Measurements from ENCODE around the gene IL10. TPM values are rescaled to one million over a fixed set of nuclear protein-coding genes. Genes with fewer than 3 reads are reported as not detected.

Gene IL10
- total RNA-seq, 4 donors from 2014 or later = 0.34 to 2.3 (median 1.6) TPM

DNA sequence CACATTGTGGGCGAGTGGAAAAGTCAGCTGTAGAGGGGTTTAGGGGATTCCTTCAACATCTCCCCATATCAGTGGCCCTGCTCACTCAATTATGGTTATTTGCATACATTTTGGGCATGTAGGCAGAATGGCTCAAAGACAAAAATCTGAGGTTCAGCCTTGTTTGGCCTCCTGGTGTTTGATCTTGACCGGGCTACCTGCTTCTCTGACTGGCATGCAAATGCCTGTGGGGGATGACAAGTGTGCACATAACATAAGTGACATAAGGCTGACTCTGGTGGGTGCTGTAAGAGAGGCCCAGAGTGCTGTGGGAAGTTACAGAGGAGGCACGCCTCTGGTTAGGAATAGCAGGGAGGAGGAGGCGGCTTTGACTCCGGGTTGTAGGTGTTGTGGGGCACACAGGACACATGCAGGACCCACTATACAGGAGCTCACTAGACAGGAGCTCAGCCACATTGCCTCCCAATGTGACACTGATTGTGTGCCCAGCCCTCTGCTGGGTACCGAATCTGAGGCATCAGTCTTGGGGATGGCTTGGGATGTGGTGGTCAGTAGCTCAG lies 31.1 kb downstream of the IL10 start:
- 84 to 95% methylated on average over 6 of the region's 6 CpGs for WGBS, 2 donors
- H3K27ac ChIP-seq = no peak overlapping the region
- no peaks in the 10 kb centered on the region for H3K27me3 ChIP-seq
- no peaks in the 10 kb centered on the region for H3K9me3 ChIP-seq
- no peak overlapping the region for H3K4me3 ChIP-seq (replicated peaks in 1 of 3)
- no peak for DNase-seq
- TF ChIP-seq, protein P1, sequence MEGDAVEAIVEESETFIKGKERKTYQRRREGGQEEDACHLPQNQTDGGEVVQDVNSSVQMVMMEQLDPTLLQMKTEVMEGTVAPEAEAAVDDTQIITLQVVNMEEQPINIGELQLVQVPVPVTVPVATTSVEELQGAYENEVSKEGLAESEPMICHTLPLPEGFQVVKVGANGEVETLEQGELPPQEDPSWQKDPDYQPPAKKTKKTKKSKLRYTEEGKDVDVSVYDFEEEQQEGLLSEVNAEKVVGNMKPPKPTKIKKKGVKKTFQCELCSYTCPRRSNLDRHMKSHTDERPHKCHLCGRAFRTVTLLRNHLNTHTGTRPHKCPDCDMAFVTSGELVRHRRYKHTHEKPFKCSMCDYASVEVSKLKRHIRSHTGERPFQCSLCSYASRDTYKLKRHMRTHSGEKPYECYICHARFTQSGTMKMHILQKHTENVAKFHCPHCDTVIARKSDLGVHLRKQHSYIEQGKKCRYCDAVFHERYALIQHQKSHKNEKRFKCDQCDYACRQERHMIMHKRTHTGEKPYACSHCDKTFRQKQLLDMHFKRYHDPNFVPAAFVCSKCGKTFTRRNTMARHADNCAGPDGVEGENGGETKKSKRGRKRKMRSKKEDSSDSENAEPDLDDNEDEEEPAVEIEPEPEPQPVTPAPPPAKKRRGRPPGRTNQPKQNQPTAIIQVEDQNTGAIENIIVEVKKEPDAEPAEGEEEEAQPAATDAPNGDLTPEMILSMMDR (IDR thresholded peaks at IDR 0.05) = no peak
- TF ChIP-seq POLR2A (IDR thresholded peaks at IDR 0.05) = no peak
- no peaks in the 10 kb centered on the region for H3K36me3 ChIP-seq
- H3K4me1 ChIP-seq = peaks cover 0 to 19% of the 10 kb centered on the region in 2 donors
- intact Hi-C loops (cut with DNase I) = no loop called here

DNA sequence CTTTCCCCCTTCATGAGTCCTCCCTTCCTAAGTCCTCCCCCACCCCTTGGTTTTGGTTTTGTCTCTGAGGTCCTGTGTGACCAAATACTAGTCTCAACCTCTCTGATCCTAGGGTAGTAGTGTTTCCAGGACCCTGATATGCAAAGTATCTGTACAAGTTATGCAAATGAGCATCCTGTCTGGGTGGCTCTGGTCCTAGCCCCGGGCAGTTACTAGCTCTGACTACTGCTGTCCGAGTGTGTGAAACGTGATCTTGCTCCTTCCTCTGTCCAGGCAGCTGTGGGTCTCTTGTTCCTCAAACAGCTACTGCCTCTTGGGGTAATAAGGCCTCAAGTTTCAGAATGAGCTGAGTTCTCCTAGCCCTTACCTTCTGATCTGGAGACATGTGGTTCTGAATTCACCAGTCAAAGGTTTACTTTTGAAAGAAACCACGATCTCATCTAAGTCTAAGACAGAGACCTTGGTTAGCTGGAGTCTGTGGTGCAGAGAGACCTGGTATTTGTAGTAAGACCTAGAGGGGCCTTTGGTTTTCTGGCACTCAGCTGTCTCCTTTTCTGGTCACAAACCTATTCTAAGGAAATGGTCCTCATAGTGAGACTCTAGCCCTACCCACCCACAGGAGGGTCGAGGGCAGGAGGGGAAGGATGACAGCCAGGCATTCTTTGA lies 32.8 kb downstream of the IL10 start:
- no peak overlapping the region for H3K27ac ChIP-seq
- H3K4me1 ChIP-seq = peaks cover 0 to 19% of the 10 kb centered on the region in 2 donors
- no peaks in the 10 kb centered on the region for H3K9me3 ChIP-seq
- H3K27me3 ChIP-seq = no peaks in the 10 kb centered on the region
- peaks cover 0 to 6% of the 10 kb centered on the region in 2 donors for H3K36me3 ChIP-seq
- WGBS, 2 donors = 51% methylated on average over 5 of the region's 5 CpGs
- DNase-seq = no peak
- no peak for TF ChIP-seq POLR2A (IDR thresholded peaks at IDR 0.05)
- TF ChIP-seq, protein P1 (IDR thresholded peaks at IDR 0.05) = no peak
- intact Hi-C loops (cut with DNase I) = no loop called here
- no peak overlapping the region for H3K4me3 ChIP-seq (replicated peaks in 1 of 3)

DNA sequence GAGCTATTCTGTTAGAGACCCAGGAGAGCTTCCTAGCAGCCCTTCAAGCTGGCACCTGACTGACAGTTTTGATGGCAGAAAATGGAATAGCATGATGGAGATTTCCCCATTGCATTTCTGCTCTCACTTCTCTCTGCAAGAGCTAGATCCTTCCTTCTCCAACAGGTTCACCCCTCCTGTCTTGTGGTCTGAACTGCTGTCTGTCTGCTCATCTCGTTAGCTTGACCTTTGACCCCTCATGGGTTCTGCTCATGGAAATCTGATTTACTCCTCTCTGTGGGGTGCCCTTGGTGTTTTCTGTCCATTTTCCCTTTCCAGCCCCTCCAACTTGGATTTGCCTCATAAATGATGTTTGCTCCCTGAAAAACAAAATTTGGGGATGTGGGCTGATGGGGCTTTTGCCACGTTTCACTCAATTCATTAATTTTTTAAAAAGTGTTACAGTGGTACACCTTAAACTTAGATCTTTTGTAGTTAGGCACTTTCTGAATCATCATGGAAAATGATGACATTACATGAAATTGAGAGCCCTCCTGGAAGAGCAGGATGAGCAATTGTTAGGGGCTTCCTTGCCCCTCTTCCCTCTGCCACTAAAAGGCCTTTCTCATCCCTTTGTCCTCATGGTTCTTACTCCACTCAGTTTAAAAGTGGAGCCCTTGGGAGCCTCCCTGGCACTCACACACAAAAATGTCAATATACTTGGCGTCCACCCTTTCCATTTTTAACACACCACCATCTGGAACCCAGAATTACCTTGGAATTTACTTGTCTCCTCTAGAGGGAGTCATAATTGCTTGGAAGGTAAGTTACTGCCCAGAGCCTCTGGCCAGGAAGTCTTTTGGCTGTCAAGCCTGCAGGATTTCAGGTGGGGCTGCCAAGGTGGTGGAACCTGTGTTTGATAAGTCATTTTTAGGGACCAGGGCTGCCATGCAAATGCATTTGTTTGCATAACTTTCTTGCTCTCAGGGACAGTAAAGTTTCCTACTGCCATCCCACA lies 33.6 kb downstream of the IL10 start:
- WGBS, 2 donors = 71 to 74% methylated on average over 3 of the region's 3 CpGs
- no peaks in the 10 kb centered on the region for H3K9me3 ChIP-seq
- no peak for TF ChIP-seq POLR2A (IDR thresholded peaks at IDR 0.05)
- TF ChIP-seq, protein P1 (IDR thresholded peaks at IDR 0.05) = peak in 2 of 6 experiments; percentile 29 to 36
- H3K4me1 ChIP-seq = peaks cover 0 to 22% of the 10 kb centered on the region in 2 donors
- H3K27ac ChIP-seq = no peak overlapping the region
- no peak for DNase-seq
- H3K4me3 ChIP-seq (replicated peaks in 1 of 3) = no peak overlapping the region
- H3K36me3 ChIP-seq = peaks cover 0 to 6% of the 10 kb centered on the region in 2 donors
- H3K27me3 ChIP-seq = no peaks in the 10 kb centered on the region
- intact Hi-C loops (cut with DNase I) = no loop called here

DNA sequence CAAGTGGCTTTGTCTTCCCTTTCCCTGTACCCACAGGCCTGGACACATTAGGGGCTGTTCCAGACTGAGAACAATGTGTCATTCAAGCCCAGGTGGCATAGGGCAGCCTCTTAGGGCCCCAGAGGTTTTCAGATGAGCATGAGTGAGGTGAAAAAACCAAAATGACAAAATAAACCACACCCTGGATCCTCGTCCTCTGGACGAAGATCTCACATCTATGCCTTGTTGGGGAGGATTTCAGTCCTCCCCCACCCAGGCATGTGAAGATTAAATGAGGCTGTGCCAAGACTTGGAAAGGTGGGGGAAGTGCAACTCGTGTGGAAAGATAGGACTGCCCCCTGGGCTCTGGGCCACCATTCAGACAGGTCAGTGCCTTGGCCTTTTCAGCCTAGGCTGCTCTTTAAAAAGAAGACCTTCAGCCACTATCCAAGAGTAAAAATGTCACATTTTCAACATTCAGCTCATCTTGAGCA lies 34.5 kb downstream of the IL10 start:
- H3K27ac ChIP-seq = peak overlapping the region in 2 of 3 donors; percentile 2 to 13

More for the DNA sequence above, 34.5 kb downstream of the IL10 start:
- 41 to 46% methylated on average over 3 of the region's 3 CpGs for whole genome bisulfite sequencing, 2 donors
- peak; percentile 42 to 52 for DNase-seq
- peaks cover 0 to 29% of the 10 kb centered on the region in 2 donors for H3K4me1 ChIP-seq
- no peak overlapping the region for H3K4me3 ChIP-seq (replicated peaks in 1 of 3)
- intact Hi-C loops (cut with DNase I) = no loop called here
- no peaks in the 10 kb centered on the region for H3K9me3 ChIP-seq
- TF ChIP-seq, protein P1 (IDR thresholded peaks at IDR 0.05) = no peak
- TF ChIP-seq POLR2A (IDR thresholded peaks at IDR 0.05) = no peak
- H3K27me3 ChIP-seq = no peaks in the 10 kb centered on the region
- peaks cover 7 to 15% of the 10 kb centered on the region in 2 donors for H3K36me3 ChIP-seq
